HepG2 (cell line): ENCODE data around the gene PXT1. TPM values are rescaled to one million over a fixed set of nuclear protein-coding genes. Genes with fewer than 3 reads are reported as not detected.

Source experiments
- ATAC-seq: fragments of 200-7000 bp; cut with Tn5 transposase; 3 replicates; pipeline ENCODE4 v1.9.1; 2020; ENCODE audit warnings: mild to moderate bottlenecking, moderate library complexity
- BruUV-seq: library from RNA; stranded (reverse); fragments of 400-500 nt; replicated peaks from 2 replicates; lab custom pipeline; 2021; lab: Mats Ljungman, UMichigan
- CTCF ChIA-PET: fragments of 300-600 bp; formaldehyde crosslinking; extraction: SDS; loops from one replicate; lab custom pipeline; 2021; ENCODE audit warnings: low total read pairs, inconsistent platforms, low intra/inter-chr PET ratio; lab: Yijun Ruan, JAX
- POLR2A ChIA-PET: fragments of 350-600 bp; sonication (Branson Sonifier 250); formaldehyde crosslinking; loops from one replicate; lab custom pipeline; 2020; ENCODE audit warnings: antibody characterized with exemption, inconsistent platforms; lab: Yijun Ruan, JAX
- DNase-seq: peaks from one replicate; pipeline ENCODE4 v3.0.0-alpha.2; 2015; ENCODE audit warnings: low spot score
- FAIRE-seq: peaks from 3 replicates; lab custom pipeline; 2011; peaks lifted over from hg19 to GRCh38; lab: Jason Lieb, UNC
- H2AFZ ChIP-seq: one replicate; pipeline ENCODE4 v1.6.1; 2011; ENCODE audit warnings: low read length, inconsistent platforms
- H3K27ac ChIP-seq: fragments of 300-600 bp; 3 replicates; pipeline ENCODE4 v1.8.0; 2011; ENCODE audit warnings: mixed run types, mild to moderate bottlenecking, mixed read lengths, low read length, inconsistent platforms; ENCODE audit not compliant: insufficient read depth; ENCODE audit errors: extremely low read length
- H3K27me3 ChIP-seq, 2 experiments: fragments of 200-600 bp in 1 of 2; 2 replicates in 1 of 2; 3 replicates in 1 of 2; pipeline versions ENCODE4 v1.6.0 to v1.8.0; 2011; ENCODE audit warnings: low read length in 2 of 2, mild to moderate bottlenecking in 2 of 2, moderate library complexity in 2 of 2, inconsistent platforms in 1 of 2; ENCODE audit not compliant: insufficient read depth in 2 of 2, control insufficient read depth in 1 of 2
- H3K36me3 ChIP-seq, 2 experiments: fragments of 200-600 bp in 1 of 2; replicated peaks in 1 of 2; 2 replicates in 1 of 2; 3 replicates in 1 of 2; pipeline versions ENCODE4 v1.5.1 to v1.8.0; 2011; ENCODE audit warnings: low read length in 2 of 2, inconsistent platforms in 1 of 2; ENCODE audit not compliant: insufficient read depth in 2 of 2, control insufficient read depth in 1 of 2
- H3K4me1 ChIP-seq: 2 replicates; pipeline ENCODE4 v1.5.1; 2012; ENCODE audit warnings: low read length, inconsistent platforms; ENCODE audit not compliant: insufficient read depth
- H3K4me2 ChIP-seq: 2 replicates; pipeline ENCODE4 v1.6.0; 2011; ENCODE audit warnings: low read depth, low read length, inconsistent platforms
- H3K4me3 ChIP-seq, 3 experiments: fragments of 200-600 bp in 1 of 3; sonication (generic), shearing (Covaris generic) in 1 of 3; replicated peaks in 1 of 3; 2 replicates each; pipeline ENCODE4 v1.5.1; 2011 to 2016; ENCODE audit warnings: low read length in 3 of 3, inconsistent platforms in 2 of 3, low read depth in 2 of 3, mild to moderate bottlenecking in 2 of 3, control low read depth in 1 of 3, mixed read lengths in 1 of 3; ENCODE audit not compliant: insufficient read depth in 1 of 3
- H3K79me2 ChIP-seq: one replicate; pipeline ENCODE4 v1.6.1; 2011; ENCODE audit warnings: low read length, inconsistent platforms; ENCODE audit not compliant: insufficient read depth
- H3K9ac ChIP-seq: 2 replicates; pipeline ENCODE4 v1.6.0; 2011; ENCODE audit warnings: mild to moderate bottlenecking, low read depth, low read length, inconsistent platforms; ENCODE audit not compliant: insufficient read depth
- H3K9me3 ChIP-seq: 2 replicates; pipeline ENCODE4 v1.5.1; 2012; ENCODE audit warnings: mild to moderate bottlenecking, low read length
- H4K20me1 ChIP-seq: 2 replicates; pipeline ENCODE4 v1.6.0; 2011; ENCODE audit warnings: inconsistent platforms, mild to moderate bottlenecking, low read length, moderate library complexity; ENCODE audit not compliant: insufficient read depth
- AHR ChIP-seq: IDR thresholded peaks from 2 replicates; pipeline ENCODE4 v1.6.1; 2018; ENCODE audit warnings: missing genetic modification reagents, missing compliant biosample characterization
- EEA1 ChIP-seq: sonication (generic); formaldehyde crosslinking; IDR thresholded peaks from 2 replicates; pipeline ENCODE4 v1.5.1; 2020; ENCODE audit warnings: mild to moderate bottlenecking, missing genetic modification reagents, borderline replicate concordance
- ETS1 ChIP-seq: sonication (generic); formaldehyde crosslinking; IDR thresholded peaks from 2 replicates; pipeline ENCODE4 v1.4.0; 2020; ENCODE audit warnings: missing genetic modification reagents
- ETV6 ChIP-seq: sonication (generic); formaldehyde crosslinking; conservative IDR thresholded peaks from 2 replicates; pipeline ENCODE4 v1.4.0; 2020; ENCODE audit warnings: missing genetic modification reagents
- HOMEZ ChIP-seq: IDR thresholded peaks from 2 replicates; pipeline ENCODE4 v1.6.1; 2016; ENCODE audit warnings: low read depth
- HOXA5 ChIP-seq: sonication (generic); formaldehyde crosslinking; IDR thresholded peaks from 2 replicates; pipeline ENCODE4 v1.4.0; 2020; ENCODE audit warnings: missing genetic modification reagents
- LBX2 ChIP-seq: sonication (generic); formaldehyde crosslinking; IDR thresholded peaks from 2 replicates; pipeline ENCODE4 v1.5.0; 2020; ENCODE audit warnings: missing genetic modification reagents, mild to moderate bottlenecking, borderline replicate concordance
- MBD4 ChIP-seq: IDR thresholded peaks from 2 replicates; pipeline ENCODE4 v1.6.1; 2012; ENCODE audit warnings: low read length, inconsistent platforms, borderline replicate concordance
- RORA ChIP-seq: sonication (generic); formaldehyde crosslinking; IDR thresholded peaks from 2 replicates; pipeline ENCODE4 v1.5.0; 2020; ENCODE audit warnings: mild to moderate bottlenecking, missing genetic modification reagents, moderate library complexity
- ZFP82 ChIP-seq: sonication (generic); formaldehyde crosslinking; IDR thresholded peaks from 2 replicates; pipeline ENCODE4 v1.5.1; 2020; ENCODE audit warnings: mild to moderate bottlenecking, missing genetic modification reagents, borderline replicate concordance
- ZMAT3 ChIP-seq: sonication (generic); formaldehyde crosslinking; conservative IDR thresholded peaks from 2 replicates; pipeline ENCODE4 v1.7.0; 2021; ENCODE audit warnings: missing genetic modification reagents
- ZNF788 ChIP-seq: sonication (generic); formaldehyde crosslinking; IDR thresholded peaks from 2 replicates; pipeline ENCODE4 v1.5.0; 2020; ENCODE audit warnings: mild to moderate bottlenecking, missing genetic modification reagents, borderline replicate concordance
- WGBS: methylation state at CpG from one replicate; pipeline ENCODE4 v1.1.6; 2017; ENCODE audit warnings: low lambda C conversion rate; 5-methylcytosine and 5-hydroxymethylcytosine counted together
- in situ Hi-C: cut with HindIII; loops from 2 replicates; pipeline ENCODE4 v1.10.0; 2017; ENCODE audit warnings: low pct_unique_long_range_greater_than_20kb; ENCODE audit not compliant: extremely low pct_ligation_motif_present
- intact Hi-C: fragments of 100-400 bp; cut with micrococcal nuclease; formaldehyde crosslinking; loops from one replicate; pipeline ENCODE4 v1.10.0; 2022; ENCODE audit not compliant: unreplicated experiment
- polyA plus RNA-seq, 8 experiments: library from polyadenylated mRNA; depleted of rRNA in 3 of 8; stranded (reverse) in 7 of 8; unstranded in 1 of 8; fragments of >200 nt; fragmentation: Illumina TruSeq in 4 of 8; extraction: Trizol in 4 of 8; gene quantifications; 2 replicates each; pipeline versions ENCODE4 v1.2.1 to v1.2.3, GENCODE V29; 2011 to 2016; ENCODE audit warnings: low read depth in 4 of 8, missing spikeins in 1 of 8, mixed read lengths in 1 of 8; ENCODE audit not compliant: insufficient read depth in 1 of 8
- total RNA-seq, 5 experiments: library from RNA; depleted of rRNA; stranded (reverse); fragments of >200 nt; fragmentation: Illumina TruSeq; extraction: Trizol; gene quantifications; 2 replicates each; pipeline ENCODE4 v1.2.3, GENCODE V29; 2016; ENCODE audit warnings: low read depth in 1 of 5
- TF ChIP-seq, protein P1 (sequence below): sonication (generic); formaldehyde crosslinking; IDR thresholded peaks from 2 replicates; pipeline ENCODE4 v1.8.0; 2022; ENCODE audit warnings: low read depth, missing genetic modification reagents
- TF ChIP-seq, protein P2 (sequence below): sonication (generic); formaldehyde crosslinking; IDR thresholded peaks from 2 replicates; pipeline ENCODE4 v1.4.0; 2020; ENCODE audit warnings: missing genetic modification reagents

PXT1 gene
- total and polyA plus RNA-seq, 2 of the 13 experiments (the other 11 are each of a cell fraction or from before 2014, with no cell fraction given), result 0.04 TPM; not detected in 1

DNA sequence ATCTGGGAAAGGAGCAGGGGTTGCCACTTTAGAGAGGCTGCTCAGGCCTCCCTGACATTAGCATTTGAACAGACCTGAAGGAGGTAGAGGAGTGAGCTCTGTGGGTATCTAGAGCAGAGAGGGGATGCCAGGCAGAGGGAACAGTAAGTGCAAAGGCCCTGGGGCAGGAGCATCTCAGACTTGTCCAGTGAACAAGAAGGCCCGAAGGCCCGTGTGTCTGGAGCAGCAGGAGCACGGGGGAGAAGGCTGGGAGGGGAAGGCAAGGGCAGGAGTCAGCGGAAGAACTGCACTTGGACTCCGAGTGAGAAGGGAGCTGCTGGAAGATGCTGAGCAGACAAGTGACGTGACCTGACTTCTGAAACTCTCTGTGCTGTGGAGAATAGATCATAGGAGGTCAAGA lies 70.6 kb downstream of the PXT1 start:
- no peak for FAIRE-seq
- no peak overlapping the region for H2AFZ ChIP-seq
- no peaks in the 10 kb centered on the region for H3K4me1 ChIP-seq
- 20% methylated on average over 6 of the region's 6 CpGs for WGBS
- H4K20me1 ChIP-seq, result no peaks in the 10 kb centered on the region
- no peak overlapping the region for H3K27ac ChIP-seq
- ATAC-seq, result no peak
- no peak overlapping the region for H3K4me3 ChIP-seq
- ChIA-PET CTCF (no interaction called here), POLR2A (no interaction called here)
- H3K9ac ChIP-seq, result no peak overlapping the region
- peaks cover 5 to 41% of the 10 kb centered on the region in 2 experiments for H3K27me3 ChIP-seq
- H3K4me2 ChIP-seq, result no peak overlapping the region
- no TSS peak for BruUV-seq
- H3K79me2 ChIP-seq, result no peaks in the 10 kb centered on the region
- in situ Hi-C loops, result no loop called here
- no peaks in the 10 kb centered on the region for H3K36me3 ChIP-seq
- H3K9me3 ChIP-seq, result no peaks in the 10 kb centered on the region
- intact Hi-C loops, result no loop called here
- DNase-seq, result no peak
- TF ChIP-seq EEA1 (CRISPR knock-in tag) (no peak), ETS1 (no peak), ZNF788 (CRISPR knock-in tag) (no peak), MBD4 (no peak), ETV6 (no peak), HOMEZ (no peak), HOXA5 (CRISPR knock-in tag) (no peak), ZMAT3 (CRISPR knock-in tag) (no peak), LBX2 (no peak), AHR (CRISPR knock-in tag) (no peak), RORA (CRISPR knock-in tag) (no peak), ZFP82 (CRISPR knock-in tag) (no peak)
- TF ChIP-seq, protein P1, sequence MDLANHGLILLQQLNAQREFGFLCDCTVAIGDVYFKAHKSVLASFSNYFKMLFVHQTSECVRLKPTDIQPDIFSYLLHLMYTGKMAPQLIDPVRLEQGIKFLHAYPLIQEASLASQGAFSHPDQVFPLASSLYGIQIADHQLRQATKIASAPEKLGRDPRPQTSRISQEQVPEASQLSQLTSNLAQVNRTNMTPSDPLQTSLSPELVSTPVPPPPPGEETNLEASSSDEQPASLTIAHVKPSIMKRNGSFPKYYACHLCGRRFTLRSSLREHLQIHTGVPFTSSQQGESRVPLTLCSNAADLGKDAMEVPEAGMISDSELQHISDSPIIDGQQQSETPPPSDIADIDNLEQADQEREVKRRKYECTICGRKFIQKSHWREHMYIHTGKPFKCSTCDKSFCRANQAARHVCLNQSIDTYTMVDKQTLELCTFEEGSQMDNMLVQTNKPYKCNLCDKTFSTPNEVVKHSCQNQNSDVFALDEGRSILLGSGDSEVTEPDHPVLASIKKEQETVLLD, result no peak
- TF ChIP-seq, protein P2, sequence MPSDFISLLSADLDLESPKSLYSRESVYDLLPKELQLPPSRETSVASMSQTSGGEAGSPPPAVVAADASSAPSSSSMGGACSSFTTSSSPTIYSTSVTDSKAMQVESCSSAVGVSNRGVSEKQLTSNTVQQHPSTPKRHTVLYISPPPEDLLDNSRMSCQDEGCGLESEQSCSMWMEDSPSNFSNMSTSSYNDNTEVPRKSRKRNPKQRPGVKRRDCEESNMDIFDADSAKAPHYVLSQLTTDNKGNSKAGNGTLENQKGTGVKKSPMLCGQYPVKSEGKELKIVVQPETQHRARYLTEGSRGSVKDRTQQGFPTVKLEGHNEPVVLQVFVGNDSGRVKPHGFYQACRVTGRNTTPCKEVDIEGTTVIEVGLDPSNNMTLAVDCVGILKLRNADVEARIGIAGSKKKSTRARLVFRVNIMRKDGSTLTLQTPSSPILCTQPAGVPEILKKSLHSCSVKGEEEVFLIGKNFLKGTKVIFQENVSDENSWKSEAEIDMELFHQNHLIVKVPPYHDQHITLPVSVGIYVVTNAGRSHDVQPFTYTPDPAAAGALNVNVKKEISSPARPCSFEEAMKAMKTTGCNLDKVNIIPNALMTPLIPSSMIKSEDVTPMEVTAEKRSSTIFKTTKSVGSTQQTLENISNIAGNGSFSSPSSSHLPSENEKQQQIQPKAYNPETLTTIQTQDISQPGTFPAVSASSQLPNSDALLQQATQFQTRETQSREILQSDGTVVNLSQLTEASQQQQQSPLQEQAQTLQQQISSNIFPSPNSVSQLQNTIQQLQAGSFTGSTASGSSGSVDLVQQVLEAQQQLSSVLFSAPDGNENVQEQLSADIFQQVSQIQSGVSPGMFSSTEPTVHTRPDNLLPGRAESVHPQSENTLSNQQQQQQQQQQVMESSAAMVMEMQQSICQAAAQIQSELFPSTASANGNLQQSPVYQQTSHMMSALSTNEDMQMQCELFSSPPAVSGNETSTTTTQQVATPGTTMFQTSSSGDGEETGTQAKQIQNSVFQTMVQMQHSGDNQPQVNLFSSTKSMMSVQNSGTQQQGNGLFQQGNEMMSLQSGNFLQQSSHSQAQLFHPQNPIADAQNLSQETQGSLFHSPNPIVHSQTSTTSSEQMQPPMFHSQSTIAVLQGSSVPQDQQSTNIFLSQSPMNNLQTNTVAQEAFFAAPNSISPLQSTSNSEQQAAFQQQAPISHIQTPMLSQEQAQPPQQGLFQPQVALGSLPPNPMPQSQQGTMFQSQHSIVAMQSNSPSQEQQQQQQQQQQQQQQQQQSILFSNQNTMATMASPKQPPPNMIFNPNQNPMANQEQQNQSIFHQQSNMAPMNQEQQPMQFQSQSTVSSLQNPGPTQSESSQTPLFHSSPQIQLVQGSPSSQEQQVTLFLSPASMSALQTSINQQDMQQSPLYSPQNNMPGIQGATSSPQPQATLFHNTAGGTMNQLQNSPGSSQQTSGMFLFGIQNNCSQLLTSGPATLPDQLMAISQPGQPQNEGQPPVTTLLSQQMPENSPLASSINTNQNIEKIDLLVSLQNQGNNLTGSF (CRISPR knock-in tag), result no peak
